Activated naive CD4-positive, alpha-beta T cell treated with anti-CD3 and anti-CD28 coated beads, Interleukin-2, amount 50 U/mL, for 72 hours (primary cell): ENCODE data around the gene KCNQ1OT1. TPM values are rescaled to one million over a fixed set of nuclear protein-coding genes. Genes with fewer than 3 reads are reported as not detected.

Experiments used
- ATAC-seq, 2 donors: fragments of 150-1000 bp; cut with Tn5 transposase; 2 replicates each; pipeline ENCODE4 v1.10.0; 2021; ENCODE audit warnings: mild to moderate bottlenecking in 2 of 2, moderate library complexity in 2 of 2
- DNase-seq, 2 donors: peaks; one replicate each; pipeline ENCODE4 v3.0.0; 2021 to 2022; ENCODE audit warnings: low spot score in 2 of 2
- H3K27ac Mint-ChIP-seq, 2 donors: one replicate each; pipeline ENCODE4 v1.8.0; 2022; ENCODE audit warnings: mild to moderate bottlenecking in 2 of 2, mixed read lengths in 2 of 2
- H3K36me3 Mint-ChIP-seq, 2 donors: one replicate each; pipeline ENCODE4 v1.8.0; 2022; ENCODE audit warnings: mixed read lengths in 2 of 2
- H3K9me3 Mint-ChIP-seq, 2 donors: one replicate each; pipeline ENCODE4 v1.8.0; 2022; ENCODE audit warnings: mixed read lengths in 2 of 2
- total RNA-seq, 2 donors: library from RNA; stranded (reverse); gene quantifications; one replicate each; pipeline ENCODE4 v1.2.3, GENCODE V29; 2022

KCNQ1OT1 gene
- total RNA-seq, 2 donors from 2014 or later: 0.30 to 0.49 TPM

DNA sequence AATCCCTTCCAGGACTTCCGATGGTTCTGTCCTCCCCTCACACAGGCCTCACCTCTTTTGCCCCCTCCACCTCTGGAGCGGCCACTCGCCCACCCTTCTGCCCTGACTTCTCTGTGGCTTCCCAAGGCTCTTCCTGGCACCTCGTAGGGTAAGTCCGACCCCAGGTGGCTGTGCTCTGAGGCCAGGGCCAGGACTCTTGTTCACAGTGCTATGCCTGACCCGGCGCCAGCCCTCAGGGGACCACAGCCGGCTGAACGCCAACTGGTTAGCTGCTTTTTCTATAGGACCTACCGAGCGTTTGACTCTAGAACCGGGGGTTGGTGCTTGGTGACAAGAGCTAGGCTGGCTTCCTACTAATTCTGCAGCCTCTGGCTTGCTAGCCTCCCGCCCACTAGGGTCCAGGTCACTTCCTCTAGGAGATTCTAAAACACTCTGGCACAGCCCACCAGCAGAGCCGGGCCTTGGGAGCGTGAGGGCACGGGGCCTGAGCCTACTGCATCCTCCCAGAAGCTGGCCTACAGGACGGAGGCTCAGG is 28.4 kb upstream of the KCNQ1OT1 start:
- no peaks in the 10 kb centered on the region for H3K36me3 Mint-ChIP-seq
- H3K27ac Mint-ChIP-seq: peak overlapping the region; percentile 33 to 36
- no peaks in the 10 kb centered on the region for H3K9me3 Mint-ChIP-seq
- DNase-seq (no peak), ATAC-seq (no peak)

DNA sequence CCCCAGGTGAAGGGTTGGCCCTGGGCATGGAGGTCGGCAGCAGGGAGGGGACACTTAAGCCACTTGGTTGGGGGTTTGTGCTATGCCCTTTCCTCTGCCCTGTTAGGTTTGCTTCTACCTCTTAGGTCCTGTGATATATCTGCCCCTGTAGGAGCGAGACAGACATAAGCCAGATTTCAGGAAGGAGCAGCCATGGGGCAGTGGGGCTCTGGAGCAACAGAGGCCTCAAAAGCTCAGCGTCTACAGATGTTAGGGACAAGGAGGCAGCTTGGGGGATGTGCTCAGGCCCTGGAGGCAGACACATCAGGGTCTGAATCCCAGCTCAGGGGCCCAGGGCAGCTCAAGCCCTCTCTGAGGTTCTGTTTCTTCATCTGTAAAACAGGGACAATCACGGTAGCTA is 27.2 kb upstream of the KCNQ1OT1 start:
- H3K27ac Mint-ChIP-seq: peak overlapping the region in 1 of 2 donors; percentile 17
- DNase-seq (no peak), ATAC-seq (no peak)
- no peaks in the 10 kb centered on the region for H3K9me3 Mint-ChIP-seq
- H3K36me3 Mint-ChIP-seq: no peaks in the 10 kb centered on the region

DNA sequence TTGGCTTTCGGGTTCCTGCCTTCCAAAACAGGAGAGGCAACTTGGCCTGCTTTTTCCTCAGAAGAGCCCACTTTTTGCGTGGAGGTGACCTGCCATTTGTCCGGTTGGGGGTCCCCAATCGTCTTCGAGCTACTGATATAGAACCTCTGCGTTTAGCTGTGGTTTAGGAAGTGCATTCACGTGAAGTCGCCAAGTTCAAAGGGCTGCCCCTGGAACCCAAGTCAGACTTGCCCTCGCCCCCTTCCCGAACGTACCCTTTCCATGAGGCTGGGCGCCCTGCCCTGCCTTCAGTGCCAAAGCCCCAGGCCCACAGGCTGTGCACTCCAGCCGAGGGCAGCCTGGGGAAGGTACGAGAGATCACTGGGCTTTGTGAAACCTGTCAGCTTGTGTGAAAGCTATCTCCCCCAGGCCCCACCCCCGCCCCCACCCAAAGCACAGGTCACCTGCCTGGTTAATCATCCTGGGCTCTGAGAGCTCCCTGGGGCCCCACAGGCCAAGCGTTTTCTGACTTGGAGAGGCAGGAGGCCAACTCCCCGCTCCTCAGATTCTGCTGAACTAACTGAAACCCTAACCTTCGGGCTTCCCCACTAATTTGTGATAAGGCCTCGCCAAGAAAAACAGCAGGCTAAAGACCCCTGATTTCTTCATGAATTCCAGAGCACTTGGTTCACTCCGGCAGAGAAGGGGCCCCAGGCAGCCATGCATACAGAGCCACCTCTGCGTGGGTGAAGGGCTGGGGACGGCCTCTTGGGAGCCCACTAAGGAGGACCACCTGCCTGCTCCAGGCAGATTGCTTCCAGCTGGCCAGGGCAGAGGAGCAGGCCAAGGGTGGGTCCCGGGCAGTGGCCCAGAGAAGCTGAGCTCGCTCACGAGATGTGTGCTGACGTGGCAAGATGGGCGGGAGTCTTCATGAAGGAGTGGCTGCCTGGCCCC is 25.8 kb upstream of the KCNQ1OT1 start:
- no peaks in the 10 kb centered on the region for H3K9me3 Mint-ChIP-seq
- ATAC-seq (no peak), DNase-seq (no peak)
- no peak overlapping the region for H3K27ac Mint-ChIP-seq
- no peaks in the 10 kb centered on the region for H3K36me3 Mint-ChIP-seq

DNA sequence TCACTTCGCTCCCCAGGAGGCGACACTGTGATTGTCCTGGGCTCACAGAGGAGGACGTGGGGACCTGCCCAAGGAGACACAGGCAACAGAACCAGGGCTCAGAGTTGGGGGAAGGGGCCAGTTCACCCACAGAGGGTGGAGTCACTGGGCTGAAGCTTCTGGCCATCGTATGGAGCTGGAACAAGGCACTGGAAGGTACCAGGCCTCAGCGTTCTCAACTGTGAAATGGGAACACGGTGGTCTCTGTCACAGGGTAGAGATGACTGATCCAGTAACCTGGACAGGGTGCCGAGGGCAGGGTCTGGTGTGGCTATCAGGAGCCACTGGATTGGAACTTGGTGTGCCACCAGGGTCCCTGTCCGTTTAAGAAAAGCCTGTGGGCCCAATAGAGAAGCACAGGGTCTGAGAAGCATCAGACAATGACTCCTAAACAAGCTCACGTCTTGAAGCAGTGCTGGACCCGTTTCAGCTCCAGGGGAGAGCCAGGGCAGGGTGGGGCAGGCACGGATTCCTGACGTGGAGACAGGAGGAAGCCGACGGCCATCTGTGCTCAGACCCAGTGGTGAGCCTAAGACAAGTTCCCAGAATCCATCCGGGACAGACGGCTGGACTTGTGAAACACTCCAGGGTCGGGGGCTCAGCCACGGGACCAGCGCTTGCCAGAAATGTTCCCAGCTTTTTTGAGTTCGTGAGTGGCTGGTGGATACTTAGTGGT is 25.0 kb upstream of the KCNQ1OT1 start:
- Mint-ChIP-seq H3K9me3 (no peaks in the 10 kb centered on the region), H3K27ac (no peak overlapping the region), H3K36me3 (no peaks in the 10 kb centered on the region)
- no peak for DNase-seq
- ATAC-seq: no peak

DNA sequence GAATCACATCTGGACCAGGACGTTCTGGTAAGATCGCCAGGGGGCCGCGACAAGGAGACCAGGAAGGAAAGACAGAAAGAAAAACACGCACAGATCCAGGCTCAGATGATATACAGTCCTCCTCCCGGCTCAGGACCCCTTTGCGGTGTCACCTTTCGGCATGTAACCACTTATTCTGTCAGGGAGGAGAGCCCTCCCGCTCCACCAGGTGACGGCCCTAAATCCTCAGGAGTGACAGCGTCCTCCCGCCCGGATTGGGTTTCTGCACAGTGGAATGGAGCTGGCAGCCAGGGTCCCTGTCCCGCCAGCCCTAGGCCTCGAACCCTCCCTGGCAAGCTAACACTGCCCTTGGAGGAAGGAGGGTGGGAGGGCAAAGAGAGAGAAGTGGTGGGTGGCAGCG is 24.3 kb upstream of the KCNQ1OT1 start:
- no peaks in the 10 kb centered on the region for H3K36me3 Mint-ChIP-seq
- H3K27ac Mint-ChIP-seq: no peak overlapping the region
- DNase-seq: no peak
- ATAC-seq: no peak
- no peaks in the 10 kb centered on the region for H3K9me3 Mint-ChIP-seq

DNA sequence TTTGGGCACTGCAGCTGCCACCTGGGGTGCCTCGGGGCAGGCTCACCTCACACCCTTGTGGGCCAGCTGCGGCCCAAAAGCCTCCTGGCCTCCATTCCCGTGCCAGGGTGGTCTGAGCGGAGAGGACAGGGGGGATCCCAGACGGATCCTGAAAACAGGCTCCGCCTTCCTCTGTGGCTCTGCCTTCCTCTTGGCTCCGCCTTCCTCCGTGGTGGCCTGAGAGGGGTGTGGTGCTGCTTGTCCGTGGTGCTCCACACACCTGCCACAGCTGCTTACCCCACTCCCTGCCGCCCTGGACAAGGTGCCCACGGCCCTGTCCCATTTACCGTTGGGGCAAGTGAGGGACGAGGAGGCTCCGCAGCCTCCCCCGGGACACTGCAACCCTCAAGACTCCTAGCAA is 23.2 kb upstream of the KCNQ1OT1 start:
- no peak overlapping the region for H3K27ac Mint-ChIP-seq
- ATAC-seq (no peak), DNase-seq (no peak)
- no peaks in the 10 kb centered on the region for H3K36me3 Mint-ChIP-seq
- no peaks in the 10 kb centered on the region for H3K9me3 Mint-ChIP-seq

DNA sequence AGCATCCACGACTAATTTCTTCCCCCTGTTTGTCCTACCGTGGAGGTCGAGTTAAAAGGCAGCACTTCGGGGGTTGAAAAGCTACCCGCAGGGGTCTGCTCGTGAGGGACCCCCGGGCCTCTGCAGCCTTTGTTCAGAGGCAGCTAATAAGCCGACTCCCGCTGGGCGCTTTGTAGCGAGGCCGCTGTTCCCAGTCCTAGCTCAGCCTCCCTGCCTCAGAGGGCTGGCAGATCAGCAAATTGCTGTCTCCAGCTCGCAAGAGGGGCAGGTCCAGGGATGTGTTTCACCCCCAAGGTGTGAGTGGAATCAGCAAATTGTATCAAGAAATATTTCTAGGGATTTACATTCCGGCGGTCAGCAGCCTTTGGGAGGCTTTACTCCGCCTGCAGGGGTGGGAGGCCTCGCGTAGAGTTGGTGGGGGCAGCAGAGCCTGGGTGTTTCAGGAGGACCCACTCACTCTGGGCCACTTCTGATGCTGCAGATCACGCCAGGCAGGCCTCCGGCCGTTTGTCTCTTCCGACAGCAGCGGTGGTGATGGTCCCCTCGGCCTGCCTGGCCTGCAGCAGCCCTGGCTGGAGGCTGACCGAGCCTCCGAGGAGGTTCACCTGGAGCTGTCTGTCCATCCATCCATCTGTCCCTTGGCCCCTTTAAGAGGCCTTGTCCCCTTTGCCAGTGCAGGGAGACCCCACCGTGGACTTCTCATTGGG is 21.6 kb upstream of the KCNQ1OT1 start:
- H3K27ac Mint-ChIP-seq: no peak overlapping the region
- ATAC-seq (no peak), DNase-seq (no peak)
- no peaks in the 10 kb centered on the region for H3K9me3 Mint-ChIP-seq
- no peaks in the 10 kb centered on the region for H3K36me3 Mint-ChIP-seq

DNA sequence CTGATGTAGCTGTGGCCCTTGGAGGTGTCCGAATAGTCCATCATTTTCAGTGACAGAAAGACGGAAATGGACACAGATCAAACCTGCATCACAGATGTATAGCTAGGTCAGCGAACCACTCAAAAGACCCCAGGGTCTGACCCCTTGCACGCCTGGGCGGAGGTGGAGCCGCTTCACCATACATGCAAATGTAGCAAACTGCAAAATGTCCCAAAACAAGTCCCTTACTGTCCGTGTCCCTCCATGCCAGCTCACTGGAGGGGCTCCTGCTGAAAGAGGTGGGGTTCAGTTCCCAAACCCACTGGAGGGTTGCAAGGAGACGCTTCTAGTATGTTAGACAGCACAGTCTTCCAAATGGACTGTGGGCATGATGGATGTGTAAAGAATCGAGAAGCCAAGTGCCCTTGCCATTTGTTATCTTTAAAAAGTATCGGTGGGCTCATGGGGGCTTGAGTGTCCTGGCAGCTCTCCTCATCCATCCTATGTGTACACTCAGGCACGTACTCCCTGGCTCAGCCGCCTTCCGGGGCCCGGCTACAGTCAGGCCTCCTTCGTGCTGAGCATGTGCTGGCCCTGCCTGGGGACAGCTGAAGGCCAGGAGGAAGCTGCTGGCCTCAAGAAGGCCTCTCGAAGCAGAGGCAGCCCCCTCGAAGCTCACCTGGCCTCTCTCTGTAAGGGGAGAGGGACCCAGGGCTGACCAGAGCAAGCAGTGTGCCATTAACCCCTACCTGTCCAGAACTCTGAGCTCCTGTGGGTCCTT is 20.2 kb upstream of the KCNQ1OT1 start:
- ATAC-seq: no peak
- Mint-ChIP-seq H3K36me3 (no peaks in the 10 kb centered on the region), H3K9me3 (no peaks in the 10 kb centered on the region), H3K27ac (no peak overlapping the region)
- no peak for DNase-seq

DNA sequence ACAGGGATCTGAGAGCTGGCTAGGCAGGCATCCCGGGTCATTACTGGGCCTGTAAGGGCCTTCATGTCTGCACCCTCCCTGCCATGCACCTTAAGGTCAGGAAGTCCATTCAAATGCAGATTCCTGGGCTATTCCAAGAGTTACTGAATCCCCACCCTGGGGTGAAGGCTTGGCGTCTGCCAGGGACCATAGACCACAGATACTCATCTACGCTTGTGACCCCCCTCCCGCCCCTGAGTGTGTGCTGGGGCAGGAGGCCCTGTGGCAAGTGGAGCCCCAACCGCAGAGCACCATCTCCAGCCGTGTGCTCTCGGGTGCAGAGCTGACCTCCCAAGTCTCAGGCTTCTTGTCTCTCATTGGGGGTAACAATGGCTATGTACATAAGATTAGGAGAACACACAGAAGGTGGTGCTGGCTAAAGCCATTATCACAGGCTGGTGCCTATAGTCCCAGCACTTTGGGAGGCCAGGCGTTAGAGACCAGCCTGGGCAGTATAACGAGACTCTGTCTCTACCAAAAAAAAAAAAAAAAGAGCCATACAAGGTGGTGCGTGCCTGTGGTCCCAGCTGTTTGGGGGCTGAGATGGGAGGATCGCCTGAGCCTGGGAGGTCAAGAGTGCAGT is 19.1 kb upstream of the KCNQ1OT1 start:
- H3K9me3 Mint-ChIP-seq: no peaks in the 10 kb centered on the region

DNA sequence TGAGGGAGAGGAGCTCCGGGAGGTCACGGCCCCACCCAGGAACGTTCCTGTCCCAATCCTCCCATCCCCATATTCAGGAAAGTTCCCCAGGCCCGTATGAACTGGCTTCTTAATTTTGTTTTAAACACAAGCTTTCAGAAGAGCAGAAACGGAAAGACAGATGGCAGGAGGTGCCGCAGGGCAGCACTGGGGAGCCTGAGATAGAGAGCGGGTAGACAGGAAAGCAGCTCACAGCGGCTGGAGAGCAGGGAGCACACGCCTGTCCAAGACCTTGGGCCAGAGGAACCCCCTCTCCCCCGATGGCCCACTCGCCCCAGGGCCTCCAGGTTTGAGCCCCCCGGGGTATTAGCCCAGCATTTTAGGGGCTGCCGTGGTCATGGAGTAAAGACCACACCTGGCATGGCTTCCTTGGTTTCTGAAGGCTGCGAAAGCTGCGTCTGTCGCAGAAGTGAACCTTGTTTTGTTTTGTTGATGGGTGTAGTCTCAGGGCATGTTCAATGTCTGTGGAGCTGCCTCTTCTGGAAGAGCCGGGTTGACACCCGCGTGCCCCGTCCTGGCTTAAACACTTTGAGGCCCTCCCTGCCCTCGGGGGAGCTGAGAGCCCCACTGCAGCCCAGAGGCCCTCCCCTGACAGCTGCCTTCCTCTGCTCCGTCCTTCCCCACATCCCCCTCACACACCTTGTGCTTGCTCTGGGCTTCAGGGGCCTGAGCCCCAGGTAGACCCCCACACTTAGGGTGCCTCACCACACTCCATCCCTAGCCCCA is 17.9 kb upstream of the KCNQ1OT1 start:
- H3K9me3 Mint-ChIP-seq: no peaks in the 10 kb centered on the region
- ATAC-seq (no peak), DNase-seq (no peak)
- no peak overlapping the region for H3K27ac Mint-ChIP-seq
- no peaks in the 10 kb centered on the region for H3K36me3 Mint-ChIP-seq

More for the DNA sequence above, 19.1 kb upstream of the KCNQ1OT1 start:
- no peaks in the 10 kb centered on the region for H3K36me3 Mint-ChIP-seq
- DNase-seq (no peak), ATAC-seq (no peak)
- H3K27ac Mint-ChIP-seq: peak overlapping the region; percentile 47 to 77

DNA sequence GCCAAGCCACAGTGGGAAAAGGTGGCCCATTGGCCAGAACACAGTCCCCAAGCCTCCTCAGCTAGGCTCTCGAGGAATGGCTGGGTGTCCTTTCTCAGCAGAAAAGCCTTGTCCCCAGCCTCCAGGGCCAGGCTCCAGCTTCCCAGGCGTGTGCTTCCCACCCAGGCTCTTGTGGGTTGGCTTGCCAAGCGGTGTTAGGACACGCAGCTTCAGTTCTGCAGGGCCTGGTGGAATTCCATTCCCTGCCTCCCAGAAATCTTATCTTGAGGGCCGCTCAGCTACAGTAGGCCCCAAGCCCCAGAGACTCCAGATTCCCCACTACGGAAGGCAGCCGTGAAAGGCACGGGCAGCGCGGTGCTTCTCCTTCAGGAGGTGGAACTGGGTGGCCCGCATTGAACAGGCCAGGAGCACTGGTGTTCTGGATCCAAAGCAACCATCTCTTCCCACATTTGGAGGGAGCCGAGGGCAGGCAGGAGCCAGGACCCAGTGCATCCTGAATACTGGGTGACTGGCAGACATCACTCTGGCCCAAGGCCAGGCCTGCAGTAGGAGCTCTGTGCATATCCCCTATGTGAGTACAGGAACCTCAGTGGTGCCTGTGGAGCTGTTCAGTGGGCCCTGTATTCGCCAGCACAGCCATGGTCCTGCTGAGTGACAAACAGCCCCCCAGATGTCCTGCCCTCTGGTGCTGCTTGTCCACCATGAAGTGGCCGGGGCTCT is 16.7 kb upstream of the KCNQ1OT1 start:
- Mint-ChIP-seq H3K9me3 (no peaks in the 10 kb centered on the region), H3K36me3 (no peaks in the 10 kb centered on the region)

DNA sequence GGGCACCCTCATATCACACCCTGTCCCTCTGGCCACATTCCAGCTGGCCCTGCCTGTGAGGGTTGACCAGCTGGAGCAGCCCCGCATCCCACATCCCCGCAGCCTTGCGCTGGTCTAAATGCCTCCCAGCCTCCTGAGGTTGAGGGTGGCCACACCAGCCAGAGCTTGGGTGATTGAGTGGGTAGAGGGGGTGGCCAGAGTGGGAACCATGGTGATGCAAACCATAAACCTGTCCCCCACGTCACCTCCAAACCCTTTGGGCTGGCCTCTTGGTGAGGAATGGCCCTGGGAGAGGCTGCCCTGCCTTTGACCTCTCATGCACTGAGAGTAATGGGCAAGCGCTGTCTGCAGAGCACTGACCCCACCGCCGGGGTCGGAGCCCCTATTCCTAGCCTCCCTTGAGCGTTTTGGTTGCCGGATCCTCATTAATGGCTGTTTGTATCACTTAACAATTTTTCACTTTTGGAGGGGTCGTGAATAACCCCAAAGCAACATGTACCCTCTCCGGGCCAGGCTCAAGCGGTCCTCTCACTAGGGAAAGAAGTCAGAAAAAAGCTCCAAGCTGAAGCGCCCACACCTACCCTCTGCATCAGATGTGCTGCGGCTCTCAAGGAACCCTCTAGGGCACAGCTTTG is 16.0 kb upstream of the KCNQ1OT1 start:
- ATAC-seq (no peak), DNase-seq (no peak)
- Mint-ChIP-seq H3K9me3 (no peaks in the 10 kb centered on the region), H3K36me3 (no peaks in the 10 kb centered on the region), H3K27ac (no peak overlapping the region)

More for the DNA sequence above, 16.7 kb upstream of the KCNQ1OT1 start:
- no peak for ATAC-seq
- no peak for DNase-seq
- no peak overlapping the region for H3K27ac Mint-ChIP-seq

DNA sequence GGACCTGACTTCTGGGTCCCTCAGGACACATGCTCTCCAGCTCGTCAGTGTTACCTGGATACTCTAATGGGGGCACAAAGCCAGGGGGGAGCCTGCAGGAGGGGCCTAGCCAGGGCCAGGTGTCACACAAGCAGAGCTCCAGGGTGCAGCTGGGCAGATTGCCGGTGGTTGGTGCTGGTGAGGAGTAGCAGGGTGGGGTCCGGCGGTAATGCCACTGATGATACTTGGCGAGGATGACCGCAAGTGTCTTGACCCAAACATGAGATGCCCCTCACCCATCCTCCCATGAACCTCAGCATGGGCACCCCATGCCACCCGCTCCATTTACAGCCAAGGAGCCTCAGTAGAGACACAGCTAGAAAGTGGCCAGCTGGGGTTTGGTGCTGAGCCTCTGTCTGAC is 15.1 kb upstream of the KCNQ1OT1 start:
- ATAC-seq (no peak), DNase-seq (no peak)
- Mint-ChIP-seq H3K36me3 (no peaks in the 10 kb centered on the region), H3K27ac (no peak overlapping the region), H3K9me3 (no peaks in the 10 kb centered on the region)

DNA sequence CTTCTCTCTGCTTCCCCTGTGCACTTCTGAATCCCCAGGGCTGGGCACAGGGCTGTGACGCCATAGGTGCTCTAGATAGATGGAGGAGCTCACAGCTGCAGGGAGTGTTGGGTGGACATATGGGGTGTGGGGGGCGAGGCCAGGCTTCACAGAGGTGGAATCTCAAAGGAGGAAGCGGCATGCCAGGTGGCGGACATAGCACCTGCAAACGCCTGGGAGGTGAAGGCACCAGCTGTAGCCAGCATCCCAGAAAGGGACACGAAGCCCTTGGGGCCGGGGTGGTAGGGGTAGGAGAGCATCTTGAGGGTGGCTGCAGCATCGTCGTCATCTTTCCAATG is 14.6 kb upstream of the KCNQ1OT1 start:
- no peak overlapping the region for H3K27ac Mint-ChIP-seq
- DNase-seq: no peak

More for the DNA sequence above, 14.6 kb upstream of the KCNQ1OT1 start:
- H3K36me3 Mint-ChIP-seq: no peaks in the 10 kb centered on the region
- peaks cover 0 to 3% of the 10 kb centered on the region in 2 donors for H3K9me3 Mint-ChIP-seq
- no peak for ATAC-seq
